SK-N-SH (cell line): ENCODE data around the gene DAGLB. TPM values are rescaled to one million over a fixed set of nuclear protein-coding genes. Genes with fewer than 3 reads are reported as not detected.
A peak's percentile ranks its signal among the peaks of the same experiment; 100 is the strongest.

Source experiments
- CTCF ChIA-PET: fragments of 300-600, 350-600 bp; formaldehyde crosslinking; extraction: SDS; loops from one replicate; lab custom pipeline; 2021; lab: Yijun Ruan, JAX
- POLR2A ChIA-PET: fragments of 350-600 bp; sonication (Branson Sonifier 250); formaldehyde crosslinking; extraction: SDS; loops from one replicate; lab custom pipeline; 2020; ENCODE audit warnings: antibody characterized with exemption, inconsistent platforms; lab: Yijun Ruan, JAX
- DNase-seq: peaks from one replicate; pipeline ENCODE4 v3.0.0; 2012
- H2AFZ ChIP-seq: fragments of 200-600 bp; sonication (generic); 2 replicates; pipeline ENCODE4 v1.8.1; 2016; ENCODE audit warnings: antibody characterized with exemption, mild to moderate bottlenecking, low read depth
- H3F3A ChIP-seq: fragments of 200-600 bp; sonication (generic); replicated peaks from 2 replicates; pipeline ENCODE3; 2016; ENCODE audit warnings: antibody characterized with exemption, mild to moderate bottlenecking; ENCODE audit not compliant: insufficient read depth
- H3K27ac ChIP-seq, 2 experiments: fragments of 200-500 bp in 1 of 2; fragments of 200-600 bp in 1 of 2; sonication (Bioruptor generic) in 1 of 2; sonication (generic), shearing (Covaris generic) in 1 of 2; 2 replicates each; pipeline versions ENCODE4 v1.5.1 to v1.6.1; 2014 to 2016; ENCODE audit warnings: low read depth in 2 of 2, inconsistent platforms in 1 of 2, low read length in 1 of 2, mild to moderate bottlenecking in 1 of 2, mixed read lengths in 1 of 2
- H3K27me3 ChIP-seq: fragments of 200-600 bp; sonication (generic), shearing (Covaris generic); 2 replicates; pipeline ENCODE4 v1.6.1; 2016; ENCODE audit warnings: mixed run types; ENCODE audit not compliant: insufficient read depth
- H3K36me3 ChIP-seq, 2 experiments: fragments of 200-500 bp in 1 of 2; fragments of 200-600 bp in 1 of 2; sonication (Bioruptor generic) in 1 of 2; sonication (generic) in 1 of 2; replicated peaks in 1 of 2; 2 replicates each; pipeline versions ENCODE3 to v1.5.1; 2014 to 2016; ENCODE audit warnings: low read length in 1 of 2, mild to moderate bottlenecking in 1 of 2; ENCODE audit not compliant: insufficient read depth in 2 of 2, control insufficient read depth in 1 of 2
- H3K4me1 ChIP-seq, 2 experiments: fragments of 200-500 bp in 1 of 2; fragments of 200-600 bp in 1 of 2; sonication (Bioruptor generic) in 1 of 2; sonication (generic), shearing (Covaris generic) in 1 of 2; 2 replicates each; pipeline versions ENCODE4 v1.5.1 to v1.6.1; 2014 to 2016; ENCODE audit warnings: low read depth in 1 of 2, low read length in 1 of 2, mixed run types in 1 of 2; ENCODE audit not compliant: insufficient read depth in 2 of 2, control insufficient read depth in 1 of 2
- H3K4me2 ChIP-seq: fragments of 200-600 bp; sonication (generic), shearing (Covaris generic); 2 replicates; pipeline ENCODE4 v1.6.1; 2017; ENCODE audit warnings: mixed run types
- H3K4me3 ChIP-seq, 2 experiments: fragments of 200-500 bp in 1 of 2; fragments of 200-600 bp in 1 of 2; sonication (Bioruptor generic) in 1 of 2; sonication (generic), shearing (Covaris generic) in 1 of 2; 2 replicates each; pipeline versions ENCODE4 v1.5.1 to v1.8.1; 2014 to 2016; ENCODE audit warnings: low read depth in 2 of 2, inconsistent platforms in 1 of 2, low read length in 1 of 2, mild to moderate bottlenecking in 1 of 2, mixed read lengths in 1 of 2, moderate library complexity in 1 of 2
- H3K79me2 ChIP-seq: fragments of 200-600 bp; sonication (generic); 2 replicates; pipeline ENCODE4 v1.8.1; 2017; ENCODE audit warnings: mild to moderate bottlenecking; ENCODE audit not compliant: insufficient read depth
- H3K9ac ChIP-seq: fragments of 200-600 bp; sonication (generic); 2 replicates; pipeline ENCODE4 v1.6.1; 2017; ENCODE audit warnings: mixed run types
- H3K9me2 ChIP-seq: fragments of 200-600 bp; sonication (generic); 2 replicates; pipeline ENCODE4 v1.6.1; 2017; ENCODE audit warnings: mixed run types
- H3K9me3 ChIP-seq: fragments of 200-600 bp; sonication (generic); 2 replicates; pipeline ENCODE4 v1.6.1; 2017; ENCODE audit warnings: mixed run types, mild to moderate bottlenecking, moderate library complexity
- H4K20me1 ChIP-seq: fragments of 200-600 bp; sonication (generic); 2 replicates; pipeline ENCODE4 v1.6.1; 2017; ENCODE audit warnings: mild to moderate bottlenecking, mixed run types; ENCODE audit not compliant: insufficient read depth
- CHD2 ChIP-seq: fragments of 150-350 bp; IDR thresholded peaks from 2 replicates; pipeline ENCODE4 v1.6.1; 2018; ENCODE audit warnings: low read length; ENCODE audit not compliant: partially characterized antibody
- CTCF ChIP-seq: fragments of 200-600 bp; sonication (generic); IDR thresholded peaks from 2 replicates; pipeline ENCODE4 v1.6.1; 2017; ENCODE audit warnings: antibody characterized with exemption, mild to moderate bottlenecking, moderate library complexity
- EZH2phosphoT487 ChIP-seq: fragments of 200-600 bp; sonication (generic); IDR thresholded peaks from 2 replicates; pipeline ENCODE4 v1.6.1; 2017; ENCODE audit warnings: low read depth, mixed run types, mild to moderate bottlenecking, antibody characterized with exemption, moderate library complexity, borderline replicate concordance
- FOSL2 ChIP-seq: IDR thresholded peaks from 2 replicates; pipeline ENCODE4 v1.4.0; 2012; ENCODE audit warnings: low read depth, mild to moderate bottlenecking, moderate library complexity, borderline replicate concordance
- FOXJ3 ChIP-seq: sonication (generic); formaldehyde crosslinking; IDR thresholded peaks from 2 replicates; pipeline ENCODE4 v1.5.1; 2020; ENCODE audit warnings: mild to moderate bottlenecking, missing genetic modification reagents
- GABPA ChIP-seq: IDR thresholded peaks from 2 replicates; pipeline ENCODE4 v1.4.0; 2012; ENCODE audit warnings: low read depth, mild to moderate bottlenecking
- GATA2 ChIP-seq: sonication (generic); formaldehyde crosslinking; IDR thresholded peaks from 2 replicates; pipeline ENCODE4 v1.5.0; 2020; ENCODE audit warnings: mild to moderate bottlenecking, missing genetic modification reagents
- IRF3 ChIP-seq: fragments of 150-350 bp; IDR thresholded peaks from 2 replicates; pipeline ENCODE4 v1.6.1; 2016; ENCODE audit warnings: mild to moderate bottlenecking, low read depth, low read length
- JUND ChIP-seq: IDR thresholded peaks from 2 replicates; pipeline ENCODE4 v1.4.0; 2012
- MAX ChIP-seq: IDR thresholded peaks from 2 replicates; pipeline ENCODE4 v1.4.0; 2012; ENCODE audit warnings: low read depth
- MEF2A ChIP-seq: IDR thresholded peaks from 2 replicates; pipeline ENCODE4 v1.4.0; 2012; ENCODE audit warnings: low read depth, borderline replicate concordance
- MXI1 ChIP-seq: IDR thresholded peaks from 2 replicates; pipeline ENCODE4 v1.6.1; 2012; ENCODE audit warnings: mild to moderate bottlenecking, low read depth, low read length, improper control_type of control experiment
- NFIC ChIP-seq: IDR thresholded peaks from 2 replicates; pipeline ENCODE4 v1.4.0; 2012; ENCODE audit warnings: borderline replicate concordance
- NRF1 ChIP-seq: IDR thresholded peaks from 2 replicates; pipeline ENCODE4 v1.6.1; 2012; ENCODE audit warnings: low read depth, mild to moderate bottlenecking, low read length
- RCOR1 ChIP-seq: fragments of 150-350 bp; IDR thresholded peaks from 2 replicates; pipeline ENCODE4 v1.6.1; 2017; ENCODE audit warnings: antibody characterized with exemption, low read length
- REST ChIP-seq: IDR thresholded peaks from 2 replicates; pipeline ENCODE4 v1.6.1; 2012; ENCODE audit warnings: mild to moderate bottlenecking, low read depth, low read length, moderate library complexity
- RFX5 ChIP-seq: IDR thresholded peaks from 2 replicates; pipeline ENCODE4 v1.6.1; 2012; ENCODE audit warnings: mild to moderate bottlenecking, improper control_type of control experiment, low read length
- RXRA ChIP-seq: IDR thresholded peaks from 2 replicates; pipeline ENCODE4 v1.4.0; 2012; ENCODE audit warnings: low read depth, mild to moderate bottlenecking, borderline replicate concordance
- TAF1 ChIP-seq: IDR thresholded peaks from 2 replicates; pipeline ENCODE4 v1.6.1; 2012; ENCODE audit warnings: low read depth, mild to moderate bottlenecking, low read length, moderate library complexity, borderline replicate concordance
- TCF12 ChIP-seq: IDR thresholded peaks from 2 replicates; pipeline ENCODE4 v1.4.0; 2012
- TEAD4 ChIP-seq: IDR thresholded peaks from 2 replicates; pipeline ENCODE4 v1.4.0; 2012; ENCODE audit warnings: mild to moderate bottlenecking, borderline replicate concordance; ENCODE audit not compliant: insufficient read depth
- USF2 ChIP-seq: fragments of 150-350 bp; IDR thresholded peaks from 2 replicates; pipeline ENCODE4 v1.6.1; 2017; ENCODE audit warnings: antibody characterized with exemption, low read length, low read depth, borderline replicate concordance
- ZBTB33 ChIP-seq: IDR thresholded peaks from 2 replicates; pipeline ENCODE4 v1.4.0; 2012; ENCODE audit warnings: low read depth, borderline replicate concordance
- WGBS: methylation state at CpG from one replicate; pipeline ENCODE4 v1.1.6; 2017; ENCODE audit warnings: low lambda C conversion rate; 5-methylcytosine and 5-hydroxymethylcytosine counted together
- polyA plus RNA-seq, 3 experiments: library from polyadenylated mRNA; depleted of rRNA; stranded (reverse); fragments of >200 nt; gene quantifications; 2 replicates each; pipeline ENCODE4 v1.2.3, GENCODE V29; 2012

Gene DAGLB
- polyA plus RNA-seq, 1 of the 3 experiments (the other 2 are of a cell fraction), result 24.1 TPM

GRCh38 chr7:6430271-6430940 is 17.3 kb downstream of the DAGLB start:
- H2AFZ ChIP-seq, result no peak overlapping the region
- peak; percentile 67 for DNase-seq
- peaks cover 53% of the 10 kb centered on the region for H3K79me2 ChIP-seq
- no peak overlapping the region for H3K4me3 ChIP-seq
- POLR2A ChIA-PET, result interaction anchor here (0.6 kb wide), 1 partner anchor 23 kb away, joined by 4 read pairs; no protein-coding TSS in a partner anchor
- no peaks in the 10 kb centered on the region for H3K9me3 ChIP-seq
- H3K4me2 ChIP-seq, result no peak overlapping the region
- H3K9ac ChIP-seq, result no peak overlapping the region
- peak overlapping the region in 1 of 2 experiments; percentile 57; a peak in 2 of 4 replicates for H3K27ac ChIP-seq
- no peaks in the 10 kb centered on the region for H3K9me2 ChIP-seq
- H4K20me1 ChIP-seq, result no peaks in the 10 kb centered on the region
- peaks cover 16% of the 10 kb centered on the region for H3F3A ChIP-seq
- peaks cover 24 to 70% of the 10 kb centered on the region in 2 experiments for H3K36me3 ChIP-seq
- H3K4me1 ChIP-seq, result peaks cover 1 to 4% of the 10 kb centered on the region in 2 experiments; a peak in 3 of 4 replicates
- WGBS, result 92% methylated on average over 10 of the region's 10 CpGs
- no peaks in the 10 kb centered on the region for H3K27me3 ChIP-seq
- CTCF ChIA-PET, result interaction anchor here (0.6 to 1.2 kb wide), 2 partner anchors 14 to 132 kb away, joined by 3 to 4 read pairs; no protein-coding TSS in a partner anchor
- no peak for TF ChIP-seq NFIC
- TF ChIP-seq CHD2, result no peak
- TF ChIP-seq REST, result no peak
- no peak for TF ChIP-seq MEF2A
- TF ChIP-seq GATA2 (CRISPR knock-in tag), result no peak
- TF ChIP-seq JUND, result peak; percentile 50; the same call in 1 of the 2 replicates
- TF ChIP-seq CTCF, result peak; percentile 53
- TF ChIP-seq FOXJ3 (CRISPR knock-in tag), result no peak
- no peak for TF ChIP-seq TCF12
- TF ChIP-seq ZBTB33, result no peak
- no peak for TF ChIP-seq MXI1
- no peak for TF ChIP-seq TEAD4
- TF ChIP-seq EZH2phosphoT487, result no peak
- TF ChIP-seq NRF1, result no peak
- TF ChIP-seq RFX5, result no peak
- TF ChIP-seq GABPA, result no peak
- no peak for TF ChIP-seq RCOR1
- TF ChIP-seq USF2, result no peak
- TF ChIP-seq IRF3, result no peak
- no peak for TF ChIP-seq MAX
- peak; percentile 54; the same call in 1 of the 2 replicates for TF ChIP-seq FOSL2
- no peak for TF ChIP-seq TAF1
- no peak for TF ChIP-seq RXRA
